ENCODE results near the gene EEF2K. TPM values are rescaled to one million over a fixed set of nuclear protein-coding genes. Genes with fewer than 3 reads are reported as not detected.

EEF2K gene
- total and polyA plus RNA-seq, 2 donors, result 5.8 to 8.6 TPM

GRCh38 chr16:22325598-22326368, 119.7 kb downstream of the EEF2K start:
- WGBS, result 98% methylated on average over 46 of the region's 46 CpGs
- H3K27me3 ChIP-seq (ENCODE audit: control insufficient read depth in 2 of 2, insufficient read depth in 1 of 2, low read length in 1 of 2), result no peaks in the 10 kb centered on the region
- DNase-seq (ENCODE audit: low read depth in 6 of 9, low spot score in 9 of 9), result no peak
- H3K4me3 ChIP-seq (ENCODE audit: low read length in 2 of 2), result no peak overlapping the region
- no peaks in the 10 kb centered on the region for H3K4me1 ChIP-seq (ENCODE audit: control insufficient read depth in 2 of 2, insufficient read depth in 2 of 2, low read length in 2 of 2)
- peaks cover 60 to 66% of the 10 kb centered on the region in 2 donors for H3K36me3 ChIP-seq (ENCODE audit: control insufficient read depth in 2 of 2, insufficient read depth in 2 of 2, low read length in 1 of 2)
- H3K9me3 ChIP-seq (ENCODE audit: control insufficient read depth in 2 of 2, insufficient read depth in 1 of 2, low read length in 1 of 2), result peaks cover 0 to 1% of the 10 kb centered on the region in 2 donors
- H3K27ac ChIP-seq (ENCODE audit: low read depth in 1 of 2, low read length in 1 of 2), result no peak overlapping the region

- H3K4me3 ChIP-seq (ENCODE audit: low read length in 2 of 2), result no peak overlapping the region
- H3K27me3 ChIP-seq (ENCODE audit: control insufficient read depth in 2 of 2, insufficient read depth in 1 of 2, low read length in 1 of 2), result no peaks in the 10 kb centered on the region
- no peak overlapping the region for H3K27ac ChIP-seq (ENCODE audit: low read depth in 1 of 2, low read length in 1 of 2)
- H3K36me3 ChIP-seq (ENCODE audit: control insufficient read depth in 2 of 2, insufficient read depth in 2 of 2, low read length in 1 of 2), result peaks cover 57 to 66% of the 10 kb centered on the region in 2 donors
- no peaks in the 10 kb centered on the region for H3K4me1 ChIP-seq (ENCODE audit: control insufficient read depth in 2 of 2, insufficient read depth in 2 of 2, low read length in 2 of 2)
- WGBS, result 93% methylated on average over 4 of the region's 4 CpGs
- no peaks in the 10 kb centered on the region for H3K9me3 ChIP-seq (ENCODE audit: control insufficient read depth in 2 of 2, insufficient read depth in 1 of 2, low read length in 1 of 2)
- no peak for DNase-seq (ENCODE audit: low read depth in 6 of 9, low spot score in 9 of 9)
Observed at GRCh38 chr16:22326369-22326652, 120.2 kb downstream of the EEF2K start.

- DNase-seq (ENCODE audit: low read depth in 6 of 9, low spot score in 9 of 9), result no peak
- no peak overlapping the region for H3K4me3 ChIP-seq (ENCODE audit: low read length in 2 of 2)
Observed at GRCh38 chr16:22326771-22327445, 120.8 kb downstream of the EEF2K start.

GRCh38 chr16:22327446-22327775, 121.3 kb downstream of the EEF2K start:
- no peak overlapping the region for H3K27ac ChIP-seq (ENCODE audit: low read depth in 1 of 2, low read length in 1 of 2)
- no peaks in the 10 kb centered on the region for H3K27me3 ChIP-seq (ENCODE audit: control insufficient read depth in 2 of 2, insufficient read depth in 1 of 2, low read length in 1 of 2)
- no peaks in the 10 kb centered on the region for H3K4me1 ChIP-seq (ENCODE audit: control insufficient read depth in 2 of 2, insufficient read depth in 2 of 2, low read length in 2 of 2)
- 98% methylated on average over 6 of the region's 6 CpGs for WGBS
- DNase-seq (ENCODE audit: low read depth in 6 of 9, low spot score in 9 of 9), result no peak
- no peak overlapping the region for H3K4me3 ChIP-seq (ENCODE audit: low read length in 2 of 2)
- peaks cover 51 to 64% of the 10 kb centered on the region in 2 donors for H3K36me3 ChIP-seq (ENCODE audit: control insufficient read depth in 2 of 2, insufficient read depth in 2 of 2, low read length in 1 of 2)
- no peaks in the 10 kb centered on the region for H3K9me3 ChIP-seq (ENCODE audit: control insufficient read depth in 2 of 2, insufficient read depth in 1 of 2, low read length in 1 of 2)

More at GRCh38 chr16:22326771-22327445, 120.8 kb downstream of the EEF2K start:
- Histone ChIP-seq H3K9me3 (ENCODE audit: control insufficient read depth in 2 of 2, insufficient read depth in 1 of 2, low read length in 1 of 2) (no peaks in the 10 kb centered on the region), H3K27ac (ENCODE audit: low read depth in 1 of 2, low read length in 1 of 2) (no peak overlapping the region), H3K4me1 (ENCODE audit: control insufficient read depth in 2 of 2, insufficient read depth in 2 of 2, low read length in 2 of 2) (no peaks in the 10 kb centered on the region), H3K36me3 (ENCODE audit: control insufficient read depth in 2 of 2, insufficient read depth in 2 of 2, low read length in 1 of 2) (peaks cover 51 to 64% of the 10 kb centered on the region in 2 donors), H3K27me3 (ENCODE audit: control insufficient read depth in 2 of 2, insufficient read depth in 1 of 2, low read length in 1 of 2) (no peaks in the 10 kb centered on the region)
- WGBS, result 97% methylated on average over 13 of the region's 13 CpGs

GRCh38 chr16:22328081-22328725, 122.1 kb downstream of the EEF2K start:
- no peak for DNase-seq (ENCODE audit: low read depth in 6 of 9, low spot score in 9 of 9)
- Histone ChIP-seq H3K4me1 (ENCODE audit: control insufficient read depth in 2 of 2, insufficient read depth in 2 of 2, low read length in 2 of 2) (no peaks in the 10 kb centered on the region), H3K36me3 (ENCODE audit: control insufficient read depth in 2 of 2, insufficient read depth in 2 of 2, low read length in 1 of 2) (peaks cover 49 to 63% of the 10 kb centered on the region in 2 donors), H3K27me3 (ENCODE audit: control insufficient read depth in 2 of 2, insufficient read depth in 1 of 2, low read length in 1 of 2) (no peaks in the 10 kb centered on the region), H3K9me3 (ENCODE audit: control insufficient read depth in 2 of 2, insufficient read depth in 1 of 2, low read length in 1 of 2) (no peaks in the 10 kb centered on the region), H3K27ac (ENCODE audit: low read depth in 1 of 2, low read length in 1 of 2) (no peak overlapping the region), H3K4me3 (ENCODE audit: low read length in 2 of 2) (no peak overlapping the region)
- WGBS, result 98% methylated on average over 10 of the region's 10 CpGs

GRCh38 chr16:22329199-22329695, 123.2 kb downstream of the EEF2K start:
- Histone ChIP-seq H3K4me3 (ENCODE audit: low read length in 2 of 2) (no peak overlapping the region), H3K36me3 (ENCODE audit: control insufficient read depth in 2 of 2, insufficient read depth in 2 of 2, low read length in 1 of 2) (peaks cover 51 to 54% of the 10 kb centered on the region in 2 donors), H3K27me3 (ENCODE audit: control insufficient read depth in 2 of 2, insufficient read depth in 1 of 2, low read length in 1 of 2) (no peaks in the 10 kb centered on the region), H3K9me3 (ENCODE audit: control insufficient read depth in 2 of 2, insufficient read depth in 1 of 2, low read length in 1 of 2) (no peaks in the 10 kb centered on the region), H3K27ac (ENCODE audit: low read depth in 1 of 2, low read length in 1 of 2) (no peak overlapping the region), H3K4me1 (ENCODE audit: control insufficient read depth in 2 of 2, insufficient read depth in 2 of 2, low read length in 2 of 2) (no peaks in the 10 kb centered on the region)
- no peak for DNase-seq (ENCODE audit: low read depth in 6 of 9, low spot score in 9 of 9)
- 97% methylated on average over 9 of the region's 9 CpGs for WGBS

GRCh38 chr16:22330326-22330725, 124.2 kb downstream of the EEF2K start:
- Histone ChIP-seq H3K27ac (ENCODE audit: low read depth in 1 of 2, low read length in 1 of 2) (no peak overlapping the region), H3K4me3 (ENCODE audit: low read length in 2 of 2) (no peak overlapping the region), H3K36me3 (ENCODE audit: control insufficient read depth in 2 of 2, insufficient read depth in 2 of 2, low read length in 1 of 2) (peaks cover 46 to 55% of the 10 kb centered on the region in 2 donors), H3K4me1 (ENCODE audit: control insufficient read depth in 2 of 2, insufficient read depth in 2 of 2, low read length in 2 of 2) (no peaks in the 10 kb centered on the region), H3K27me3 (ENCODE audit: control insufficient read depth in 2 of 2, insufficient read depth in 1 of 2, low read length in 1 of 2) (no peaks in the 10 kb centered on the region), H3K9me3 (ENCODE audit: control insufficient read depth in 2 of 2, insufficient read depth in 1 of 2, low read length in 1 of 2) (peaks cover 0 to under 1% of the 10 kb centered on the region in 2 donors)
- DNase-seq (ENCODE audit: low read depth in 6 of 9, low spot score in 9 of 9), result no peak
- 90% methylated on average over 4 of the region's 4 CpGs for WGBS

- H3K4me1 ChIP-seq (ENCODE audit: control insufficient read depth in 2 of 2, insufficient read depth in 2 of 2, low read length in 2 of 2), result no peaks in the 10 kb centered on the region
- DNase-seq (ENCODE audit: low read depth in 6 of 9, low spot score in 9 of 9), result no peak
- no peaks in the 10 kb centered on the region for H3K27me3 ChIP-seq (ENCODE audit: control insufficient read depth in 2 of 2, insufficient read depth in 1 of 2, low read length in 1 of 2)
- no peak overlapping the region for H3K27ac ChIP-seq (ENCODE audit: low read depth in 1 of 2, low read length in 1 of 2)
- no peak overlapping the region for H3K4me3 ChIP-seq (ENCODE audit: low read length in 2 of 2)
- H3K9me3 ChIP-seq (ENCODE audit: control insufficient read depth in 2 of 2, insufficient read depth in 1 of 2, low read length in 1 of 2), result peaks cover 5 to 10% of the 10 kb centered on the region in 2 donors
- WGBS, result 89% methylated on average over 6 of the region's 6 CpGs
- H3K36me3 ChIP-seq (ENCODE audit: control insufficient read depth in 2 of 2, insufficient read depth in 2 of 2, low read length in 1 of 2), result peaks cover 24 to 39% of the 10 kb centered on the region in 2 donors
Observed at GRCh38 chr16:22333457-22333994, 127.4 kb downstream of the EEF2K start.
